NCI-H2196 (cell line): Measurements from ENCODE around the gene AMDHD2.

Experiments
- DNase-seq: peaks from one replicate; lab custom pipeline; 2025; ENCODE audit not compliant: unreplicated experiment; lab: John Stamatoyannopoulos, UW

AMDHD2 gene

DNA sequence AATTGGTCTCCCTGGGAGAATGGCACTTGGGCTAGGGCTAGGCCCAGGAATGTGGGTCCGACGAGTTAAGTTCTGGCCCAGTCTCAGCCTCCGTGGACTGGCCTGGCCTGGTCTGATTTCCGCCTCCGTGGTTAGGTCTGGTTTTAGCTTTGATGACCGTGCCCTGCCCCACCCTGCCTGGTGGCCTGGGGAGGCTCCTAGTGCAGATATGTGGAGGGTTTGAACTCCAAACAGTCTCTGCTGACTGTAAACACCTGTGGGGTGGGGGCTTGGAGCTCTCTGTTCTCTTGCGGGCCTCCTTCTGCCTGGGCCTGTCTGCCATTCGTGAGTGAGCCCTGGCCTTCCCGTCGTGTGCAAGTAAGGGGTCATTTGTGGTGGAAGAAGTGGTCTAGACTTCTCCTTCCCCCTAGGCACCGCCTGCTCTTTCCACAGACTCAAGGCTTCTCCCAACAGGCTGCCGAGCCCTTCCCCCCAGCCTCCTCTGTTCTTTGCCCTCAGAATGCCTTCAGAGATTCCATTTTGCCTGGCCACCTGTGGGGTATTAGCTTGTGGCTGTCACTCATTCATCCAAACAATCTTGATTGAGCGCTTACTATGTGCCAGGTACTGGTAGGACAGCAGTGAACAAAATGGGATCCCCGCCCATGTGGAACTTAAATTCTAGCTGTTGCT is 4.9 kb upstream of the AMDHD2 start:
- DNase-seq = no peak

GRCh38 chr16:2516391-2517240 is 3.6 kb upstream of the AMDHD2 start:
- DNase-seq = no peak

GRCh38 chr16:2517954-2518605 is 2.1 kb upstream of the AMDHD2 start:
- no peak for DNase-seq

- no peak for DNase-seq
Measured at GRCh38 chr16:2518823-2519710, 1.1 kb upstream of the AMDHD2 start.

- DNase-seq = no peak
Measured at GRCh38 chr16:2519711-2520080, 475 bp upstream of the AMDHD2 start.

- DNase-seq = no peak
Measured at GRCh38 chr16:2520784-2521531, 787 bp downstream of the AMDHD2 start.

DNA sequence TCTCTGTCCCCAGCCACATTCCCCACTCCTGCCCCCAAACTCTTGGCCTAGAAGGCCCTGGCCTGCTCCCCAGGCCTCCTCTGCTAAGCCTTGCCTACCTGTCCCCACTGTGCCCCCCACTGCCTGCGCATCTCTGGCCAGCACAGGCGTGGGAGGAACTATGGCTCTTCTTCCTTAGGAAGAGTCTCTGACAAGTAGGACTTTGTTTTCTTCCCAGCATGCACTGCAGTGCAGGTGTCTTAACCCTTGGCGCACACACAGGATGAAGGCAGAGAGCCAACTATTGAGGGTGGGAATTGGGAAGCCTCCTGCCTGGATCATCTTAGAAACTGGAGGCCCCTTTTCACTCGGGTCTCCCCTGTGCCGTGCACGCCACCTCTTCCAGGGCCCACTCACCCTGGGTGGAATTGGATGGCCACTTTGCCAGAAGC is 3.6 kb downstream of the AMDHD2 start:
- no peak for DNase-seq

- DNase-seq = no peak
Measured at GRCh38 chr16:2524339-2524938, 4.3 kb downstream of the AMDHD2 start.

- no peak for DNase-seq
Measured at GRCh38 chr16:2526135-2526534, 6.0 kb downstream of the AMDHD2 start.

DNA sequence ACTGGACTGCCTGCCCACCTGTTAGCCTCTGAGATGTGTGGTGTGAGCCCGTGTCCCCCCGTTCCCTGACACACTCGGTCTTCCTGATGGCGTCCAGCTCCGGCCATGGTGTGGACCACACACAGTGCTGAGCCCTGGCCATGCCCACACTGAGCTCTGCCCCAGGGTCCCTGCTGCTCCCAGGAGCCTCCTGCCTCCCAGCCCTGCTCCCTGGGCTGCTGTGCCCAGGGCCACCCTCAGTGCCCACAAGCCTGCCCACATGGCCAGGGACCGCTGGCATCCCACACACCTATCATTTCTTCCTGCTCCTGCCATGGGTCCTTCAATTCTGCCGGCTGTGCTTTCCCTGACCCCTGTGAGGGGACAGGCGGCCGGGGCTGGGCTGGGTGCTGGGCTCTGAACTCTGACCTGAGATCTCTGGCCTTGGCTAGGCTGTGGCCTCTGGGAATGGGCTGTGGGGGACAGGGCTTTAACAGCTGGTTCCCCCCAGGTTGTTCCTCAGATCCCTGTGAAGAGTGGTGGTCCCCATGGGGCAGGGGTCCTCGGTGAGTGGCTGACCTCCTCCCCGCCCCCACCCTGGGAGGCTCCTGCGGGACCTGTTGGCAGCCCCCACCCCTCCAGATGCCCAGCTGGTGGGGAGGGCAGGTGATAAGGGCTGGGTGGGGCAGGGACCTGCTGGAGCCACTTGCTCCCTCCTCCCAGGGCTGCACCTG is 7.1 kb downstream of the AMDHD2 start:
- no peak for DNase-seq

- DNase-seq = no peak
Measured at GRCh38 chr16:2527784-2528100, 7.6 kb downstream of the AMDHD2 start.

GRCh38 chr16:2528161-2529060 is 8.2 kb downstream of the AMDHD2 start:
- no peak for DNase-seq

DNA sequence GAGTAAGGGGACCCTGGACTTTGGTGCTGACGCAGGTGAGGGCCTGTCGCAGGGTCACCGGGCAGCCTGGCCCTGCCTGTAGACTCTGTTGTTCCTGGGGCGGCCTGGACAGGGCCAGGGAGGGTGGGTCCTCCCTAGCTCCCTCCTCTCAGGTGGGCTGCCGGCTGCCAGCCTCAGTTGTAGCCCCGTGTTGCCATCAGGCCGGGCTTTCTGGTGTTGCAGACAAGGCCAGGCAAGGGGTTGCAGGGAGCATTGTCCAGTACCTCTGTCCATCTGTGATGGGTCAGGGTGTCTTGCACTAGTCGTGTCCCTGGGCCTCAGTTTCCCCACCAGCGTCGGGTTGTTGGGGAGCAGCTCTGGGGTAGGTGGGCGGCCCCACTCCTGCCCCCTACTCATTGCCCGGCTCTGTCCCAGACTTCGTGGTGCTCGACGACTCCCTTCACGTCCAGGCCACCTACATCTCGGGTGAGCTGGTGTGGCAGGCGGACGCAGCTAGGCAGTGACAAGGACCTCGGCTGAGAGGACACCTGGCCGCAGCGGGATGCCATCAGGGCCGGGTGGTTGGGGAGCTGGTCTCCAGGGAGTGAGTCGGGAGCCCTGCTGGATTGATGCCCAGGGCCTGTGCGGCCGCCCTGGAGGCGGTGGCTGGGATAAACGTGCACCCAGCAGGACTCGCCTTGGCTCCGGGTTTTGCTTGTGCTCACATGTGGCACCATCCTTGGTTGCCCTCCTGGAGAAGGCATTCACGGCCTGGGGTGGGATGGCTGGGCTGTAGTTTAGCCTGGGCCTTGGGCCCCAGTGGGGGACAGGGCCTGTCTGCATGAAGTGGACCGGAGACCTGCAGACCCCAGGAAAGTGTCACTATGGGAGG is 9.1 kb downstream of the AMDHD2 start:
- DNase-seq = peak; percentile 22

DNA sequence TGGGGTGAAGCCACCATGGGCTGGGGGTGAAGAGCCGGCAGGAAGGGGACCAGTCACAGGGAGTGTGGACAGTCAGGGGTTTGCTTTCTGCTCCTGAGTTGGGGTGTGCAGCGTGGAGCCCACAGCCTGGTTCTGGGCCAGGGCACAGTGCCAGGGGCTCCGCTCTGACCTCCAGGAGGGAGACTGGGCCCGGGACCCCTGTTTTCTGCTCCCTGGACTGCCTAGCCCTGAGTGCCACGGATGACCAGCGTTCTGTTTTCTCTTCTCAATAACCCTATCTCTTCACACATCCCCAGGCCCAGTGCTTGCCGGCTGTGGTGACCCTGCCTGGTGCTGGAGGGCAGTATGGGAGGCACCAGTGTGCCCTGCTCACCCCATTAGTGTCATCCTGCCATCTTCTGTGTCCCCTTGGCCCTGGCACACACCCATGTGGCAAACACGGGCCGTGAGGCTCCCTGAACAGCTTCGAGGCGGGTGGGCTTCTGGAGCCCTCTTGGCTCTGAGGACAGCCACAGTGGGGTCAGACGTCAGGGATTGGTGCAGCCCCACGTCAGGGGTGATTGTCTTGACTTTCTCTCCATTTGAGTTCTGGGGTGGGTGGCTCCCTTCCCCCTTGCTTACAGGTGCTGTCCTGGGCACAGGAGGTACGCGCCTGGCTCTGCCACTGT is 9.9 kb downstream of the AMDHD2 start:
- no peak for DNase-seq

DNA sequence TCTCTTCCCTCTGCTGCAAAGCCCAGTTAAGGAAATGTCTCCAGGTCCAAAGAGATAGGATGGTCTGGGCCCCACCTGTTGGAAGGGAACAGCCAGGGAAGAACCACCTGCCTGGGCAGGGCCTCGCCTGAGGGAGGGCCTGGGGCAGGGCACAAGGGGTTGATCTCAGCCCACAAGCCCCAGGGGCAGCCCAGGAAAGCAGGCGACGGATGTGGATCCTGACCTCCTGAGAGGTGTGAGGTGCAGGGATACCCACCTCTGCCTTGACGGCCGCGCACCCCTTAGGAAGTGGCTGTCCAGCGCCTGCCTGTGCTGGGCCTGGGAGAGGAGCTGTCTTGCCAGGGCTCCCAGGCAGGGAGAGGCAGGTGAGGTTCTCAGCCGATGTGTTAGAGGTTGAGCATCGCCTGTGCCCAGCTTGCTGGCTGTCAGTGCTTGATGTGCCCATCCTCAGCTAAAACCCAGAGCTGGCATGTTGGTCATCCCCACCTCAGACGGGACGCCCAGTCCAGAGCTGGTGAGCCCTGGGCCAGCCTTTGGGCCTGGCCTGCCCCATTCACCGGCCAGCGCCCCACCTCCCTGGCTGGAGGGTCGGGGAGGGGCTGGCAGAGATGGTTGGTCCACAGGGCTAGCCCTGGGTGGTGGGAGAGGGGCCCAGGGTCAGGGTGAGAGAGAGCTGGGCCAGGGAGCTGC is 10.6 kb downstream of the AMDHD2 start:
- DNase-seq = no peak

GRCh38 chr16:2531371-2531695 is 11.2 kb downstream of the AMDHD2 start, which contains the start of gene CEMP1:
CEMP1 (minus strand) TSS chr16:2531408; CDS start chr16:2531073, 335 bp downstream.
- no peak for DNase-seq
